SKM-1 (cell line): Measurements from ENCODE around the gene CPT2.
A peak's percentile ranks its signal among the peaks of the same experiment; 100 is the strongest.

ENCODE experiments used
- DNase-seq: peaks from one replicate; lab custom pipeline; 2025; ENCODE audit not compliant: unreplicated experiment; lab: John Stamatoyannopoulos, UW

Gene CPT2

DNA sequence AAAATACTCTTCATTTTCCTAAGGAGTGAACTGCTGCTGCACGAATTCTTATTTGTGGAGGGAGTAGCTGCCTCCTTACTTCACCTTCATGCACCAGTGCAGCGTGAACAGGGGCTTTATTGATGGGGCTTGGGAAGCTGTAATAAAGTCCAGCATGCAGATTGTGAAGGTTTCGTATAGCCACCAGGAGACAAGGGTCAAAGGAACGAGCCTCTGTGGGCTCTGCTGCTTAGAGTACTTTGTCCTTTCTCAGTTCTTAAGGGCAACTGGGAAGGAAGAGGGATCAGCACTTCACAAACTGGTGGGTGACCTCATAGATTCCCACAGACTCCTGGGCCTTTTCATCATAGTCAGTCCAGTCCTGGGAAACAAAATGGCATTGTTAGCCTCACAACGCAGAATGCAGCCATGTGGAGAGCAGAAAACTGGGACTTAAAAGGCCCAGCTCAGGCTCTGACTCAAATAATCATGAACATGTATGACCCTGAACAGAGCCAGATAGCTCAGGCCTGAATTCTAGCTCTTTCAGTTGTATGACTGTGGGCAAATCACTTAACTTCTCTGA is 17.8 kb downstream of the CPT2 start:
- no peak for DNase-seq

DNA sequence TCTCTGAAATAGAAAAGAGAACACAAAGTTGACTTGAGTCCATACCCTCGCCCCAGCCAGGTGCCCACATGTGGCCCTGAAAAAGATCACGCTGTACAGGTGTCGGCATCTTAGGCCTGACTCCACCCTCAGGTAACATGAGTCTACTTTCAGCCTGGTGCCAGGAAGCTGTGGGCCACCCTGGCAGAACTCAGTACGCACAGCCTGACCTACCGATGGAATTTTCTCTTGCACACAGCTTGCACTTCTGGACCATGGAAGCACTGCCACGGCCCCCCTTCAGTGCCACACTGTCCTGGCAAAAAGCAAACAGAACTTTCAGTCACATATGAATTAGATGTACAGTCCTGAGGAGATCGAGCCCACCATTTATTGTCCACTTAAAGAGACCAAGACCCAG is 21.6 kb downstream of the CPT2 start:
- DNase-seq, result no peak

DNA sequence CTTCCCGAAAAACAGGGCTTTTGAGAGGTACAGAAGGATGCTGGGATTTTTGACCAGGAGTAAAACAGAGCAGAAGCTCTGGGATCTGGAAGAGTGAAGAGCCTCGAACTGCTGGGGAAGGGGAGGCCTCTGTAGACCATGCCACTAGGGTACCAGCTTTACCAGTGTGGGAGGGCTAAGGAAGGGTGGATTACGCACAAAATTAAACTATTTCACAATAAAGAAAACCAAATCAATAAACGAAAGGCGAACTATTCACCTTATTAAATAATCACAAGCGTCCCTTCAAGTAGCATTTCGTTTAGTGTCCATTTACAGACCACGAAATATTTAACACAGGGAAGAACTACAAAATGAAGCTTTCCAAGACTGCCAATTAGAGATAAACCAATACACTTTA is 23.1 kb downstream of the CPT2 start:
- no peak for DNase-seq

DNA sequence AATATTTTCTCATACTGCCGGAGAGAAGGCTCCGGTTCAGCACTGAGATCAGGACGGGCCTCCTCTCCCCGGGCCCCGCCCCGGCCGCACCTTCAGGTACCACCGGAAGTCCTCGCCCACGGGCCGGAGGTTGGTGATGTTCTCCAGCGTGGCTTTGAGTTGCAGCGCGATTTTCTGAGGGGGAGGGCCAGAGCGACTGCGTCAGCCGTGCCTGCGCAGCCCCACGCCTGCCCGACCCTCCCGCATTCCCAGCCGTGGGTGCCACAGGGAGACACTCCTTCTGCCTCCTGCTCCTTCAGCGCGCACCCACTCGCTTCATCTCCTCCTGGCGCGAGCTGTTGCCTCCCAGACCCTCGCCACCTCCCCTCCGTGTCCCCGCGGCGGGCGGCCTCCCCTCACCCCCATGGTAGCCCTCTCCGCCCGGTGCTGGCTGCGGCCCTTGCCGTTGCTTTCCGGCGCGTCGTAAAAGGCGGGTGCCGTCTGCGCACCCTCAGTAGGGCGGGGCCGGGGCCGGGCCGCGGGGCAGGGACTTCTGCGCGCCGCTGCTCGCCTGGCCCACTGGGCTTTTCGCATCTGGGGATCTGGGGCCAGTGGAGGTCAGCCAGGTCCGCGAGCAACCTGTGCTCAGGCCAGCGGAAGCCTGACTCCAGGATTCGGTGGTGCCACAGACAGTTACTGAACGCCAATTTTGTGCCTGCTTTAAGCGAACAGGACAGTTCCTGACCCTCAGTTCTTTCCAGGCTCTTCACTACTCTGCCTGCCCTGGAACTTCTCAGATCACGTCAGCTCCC is 23.7 kb downstream of the CPT2 start, which contains the start of gene CZIB:
TSS of gene CZIB (minus strand) at position 464 of the 791 bp plus-strand sequence. CDS start at position 405, 59 bp downstream.
- peak; percentile 86 for DNase-seq

- DNase-seq, result no peak
Measured at GRCh38 chr1:53220962-53221286, 24.3 kb downstream of the CPT2 start.

- no peak for DNase-seq
Measured at GRCh38 chr1:53237638-53238037, 41.0 kb downstream of the CPT2 start.

- DNase-seq, result peak; percentile 82
Measured at GRCh38 chr1:53238197-53239155, 41.9 kb downstream of the CPT2 start, which contains the start of gene MAGOH. Gene MAGOH (minus strand): TSS chr1:53238518. CDS start chr1:53238448, 70 bp downstream.

- DNase-seq, result no peak
Measured at GRCh38 chr1:53241828-53242227, 45.2 kb downstream of the CPT2 start.

DNA sequence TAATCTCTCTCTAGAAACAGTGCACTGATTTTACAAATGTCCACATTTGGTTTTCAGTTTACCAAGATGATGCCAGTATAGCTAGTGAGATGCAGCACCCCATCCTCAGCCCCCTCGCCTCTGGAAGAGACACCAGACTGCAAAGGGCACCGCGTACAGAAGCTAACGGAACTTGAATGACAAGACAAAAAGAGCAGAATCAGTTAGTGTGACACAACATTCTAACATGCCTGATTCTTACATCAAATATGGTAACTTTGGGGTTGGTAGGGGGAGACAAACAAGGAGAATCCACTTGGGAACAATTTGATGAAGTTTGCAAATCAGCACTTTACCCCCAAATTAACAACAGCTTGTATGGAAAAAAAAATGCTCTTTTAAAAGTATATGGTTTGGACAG is 45.8 kb downstream of the CPT2 start:
- DNase-seq, result no peak

DNA sequence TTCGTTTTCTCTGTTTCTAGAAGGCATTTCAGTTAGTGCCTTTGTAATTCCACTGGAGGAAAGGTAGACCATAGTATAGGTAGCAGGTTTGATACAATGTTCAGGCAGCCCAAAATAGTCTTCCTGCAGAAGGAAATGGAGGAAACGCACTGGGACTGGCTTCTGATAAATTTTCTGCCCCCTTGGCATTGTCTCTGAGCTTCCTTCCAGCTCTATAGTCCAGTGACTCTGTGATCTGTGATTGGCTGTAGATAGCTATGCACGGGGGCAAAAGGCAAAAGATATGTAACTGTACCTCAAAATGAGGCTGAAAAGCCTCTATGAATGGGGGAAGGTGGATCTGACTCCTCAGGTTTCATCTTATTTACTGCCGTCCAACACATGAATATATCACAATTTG is 47.5 kb downstream of the CPT2 start:
- no peak for DNase-seq

DNA sequence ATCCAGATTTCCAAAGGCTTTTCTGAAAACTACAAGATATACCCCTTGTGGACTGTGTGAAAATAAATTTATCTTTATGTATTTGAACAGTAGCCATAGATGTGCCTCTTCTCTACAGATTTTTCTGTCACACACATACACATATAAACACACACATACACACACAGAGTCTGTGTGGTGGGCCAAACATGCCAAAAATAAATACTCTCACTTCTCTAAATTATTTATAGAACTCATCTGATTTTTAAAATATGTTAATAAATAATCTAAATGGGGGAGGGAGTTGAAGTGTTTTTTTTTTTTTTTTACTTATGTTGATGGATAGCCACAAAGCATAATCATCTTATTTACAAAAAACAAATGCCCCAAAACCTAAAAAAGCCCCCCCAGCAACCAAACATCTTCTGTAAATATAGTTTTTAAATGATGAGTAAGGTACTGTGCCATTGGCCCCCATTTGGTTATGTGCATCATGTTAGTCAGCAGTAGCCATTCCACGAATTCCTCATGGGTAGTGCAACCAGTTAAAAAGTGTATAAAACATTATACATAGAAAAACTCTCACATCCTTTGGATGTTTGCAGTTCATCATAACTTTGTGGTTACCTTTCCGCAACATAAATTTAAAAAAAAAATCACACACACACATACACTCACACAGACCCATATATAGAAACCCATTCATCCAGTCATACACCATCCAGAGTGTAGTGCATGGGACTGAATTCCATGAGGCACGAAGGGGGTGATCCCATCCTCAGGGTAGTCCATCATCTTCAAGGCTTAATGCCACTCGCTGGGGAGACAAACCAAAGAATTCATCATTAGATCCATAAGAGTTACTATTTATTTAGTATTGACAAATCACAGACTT is 49.9 kb downstream of the CPT2 start:
- no peak for DNase-seq

DNA sequence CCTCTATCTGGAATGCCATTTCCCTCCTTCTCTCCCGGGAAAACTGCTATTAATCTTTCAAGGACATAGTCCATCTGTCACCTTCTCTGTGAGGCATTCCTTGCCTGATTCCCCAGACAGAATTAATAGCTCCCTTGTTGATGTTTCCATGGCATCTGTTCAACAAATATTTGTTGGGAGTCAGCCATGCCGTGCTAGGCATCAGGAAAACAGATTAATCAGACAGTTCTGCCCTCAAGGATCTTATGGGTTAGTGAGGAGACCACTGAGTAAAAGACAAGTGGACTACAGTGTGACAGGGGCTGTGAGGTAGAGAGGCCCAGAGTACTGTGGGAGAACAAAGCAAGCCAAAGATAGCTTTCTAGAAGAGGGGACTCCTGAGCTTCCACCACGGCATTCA is 53.1 kb downstream of the CPT2 start:
- no peak for DNase-seq

DNA sequence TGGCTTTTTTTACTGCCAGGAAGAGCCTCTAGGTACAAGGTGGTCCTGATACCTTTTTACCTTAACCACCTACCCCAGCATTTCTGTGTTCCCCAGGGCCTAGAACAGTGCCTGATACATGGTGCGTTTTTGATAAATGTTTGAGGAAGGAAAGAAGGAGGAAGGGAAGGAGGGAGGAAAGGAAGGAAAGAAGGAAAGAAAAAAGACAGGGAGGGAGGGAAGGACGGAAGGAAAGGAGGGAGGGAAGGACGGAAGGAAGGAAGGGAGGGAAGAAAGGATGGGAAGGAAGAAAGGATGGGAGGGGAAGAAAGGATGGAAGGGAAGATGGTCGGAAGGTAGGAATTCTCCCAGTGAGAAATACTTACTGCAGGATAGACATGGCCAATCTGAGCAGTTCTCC is 53.7 kb downstream of the CPT2 start:
- DNase-seq, result no peak

- DNase-seq, result no peak
Measured at GRCh38 chr1:53254011-53254640, 57.5 kb downstream of the CPT2 start.

DNA sequence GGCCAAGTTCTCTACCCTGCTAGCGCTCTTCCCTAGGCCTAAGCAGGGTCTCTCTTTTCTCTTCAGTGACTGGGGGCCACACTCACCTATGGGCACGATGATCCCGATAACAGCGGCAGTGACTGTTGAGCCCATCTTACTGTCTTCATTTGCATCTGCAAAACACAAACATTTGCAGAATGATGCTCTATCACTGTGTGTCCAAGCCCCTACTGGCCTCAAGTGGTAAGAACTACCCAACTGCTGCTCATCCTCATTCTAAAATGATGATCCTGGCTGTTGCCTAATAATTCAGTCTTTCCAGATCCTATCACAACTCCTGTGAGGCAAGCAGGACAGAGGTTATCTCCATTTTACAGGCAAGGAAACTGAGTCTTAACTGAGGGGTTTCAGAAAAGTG is 58.4 kb downstream of the CPT2 start:
- no peak for DNase-seq

GRCh38 chr1:53256511-53257453 is 60.2 kb downstream of the CPT2 start:
- DNase-seq, result no peak

DNA sequence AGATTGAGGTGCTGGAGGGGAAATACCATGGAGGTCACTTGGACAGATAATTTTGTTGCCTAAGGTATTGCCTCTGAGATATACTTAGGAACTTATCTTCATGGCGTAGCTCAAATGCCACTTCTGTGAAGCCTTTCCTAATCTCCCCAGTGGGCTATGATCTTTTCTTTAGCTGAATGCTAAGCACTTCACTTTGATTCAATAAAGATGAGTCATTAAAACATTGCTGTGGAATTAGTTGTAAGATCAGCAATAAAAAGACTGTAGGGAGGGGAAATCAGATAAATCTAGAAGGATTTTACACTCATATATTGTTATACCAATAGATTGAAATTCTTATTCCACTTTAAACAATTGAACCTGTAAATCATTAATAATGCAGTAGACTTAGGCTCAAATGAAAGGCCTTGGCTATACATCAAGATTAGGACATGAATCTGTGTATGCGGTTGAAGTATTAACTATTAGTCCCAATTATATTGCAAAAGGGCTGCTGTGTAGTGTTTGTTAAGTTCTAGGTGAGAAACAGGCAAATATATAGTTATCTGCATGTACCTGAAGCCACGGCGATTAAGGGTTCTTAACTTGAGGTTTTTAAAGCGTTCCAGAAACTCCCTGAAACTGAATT is 60.9 kb downstream of the CPT2 start:
- DNase-seq, result no peak

DNA sequence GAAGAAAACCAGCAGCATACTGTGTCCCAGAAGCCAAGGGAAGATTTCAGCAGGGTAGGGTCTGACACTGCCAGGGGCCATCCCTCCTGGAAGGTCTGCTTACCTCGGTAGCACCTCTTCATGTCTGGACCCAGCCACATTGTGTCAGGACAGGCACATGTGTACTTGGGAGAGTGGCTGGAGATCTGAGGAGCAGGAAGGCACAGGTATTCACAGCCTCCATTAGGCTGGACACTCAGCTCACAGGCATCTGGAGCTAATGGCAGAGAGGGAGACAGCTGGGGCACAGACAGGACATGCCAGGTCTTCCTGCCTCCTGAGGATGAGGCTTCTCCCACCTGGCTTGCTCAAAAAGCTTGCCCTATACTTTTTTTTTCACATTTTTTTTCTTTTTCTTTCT is 61.6 kb downstream of the CPT2 start:
- no peak for DNase-seq

GRCh38 chr1:53259932-53260331 is 63.3 kb downstream of the CPT2 start:
- DNase-seq, result no peak
